ENCODE data around the gene FBXO42. TPM values are rescaled to one million over a fixed set of nuclear protein-coding genes. Genes with fewer than 3 reads are reported as not detected.

FBXO42 gene
- total RNA-seq, 2 experiments from 2014 or later = 19.7 to 23.4 TPM

DNA sequence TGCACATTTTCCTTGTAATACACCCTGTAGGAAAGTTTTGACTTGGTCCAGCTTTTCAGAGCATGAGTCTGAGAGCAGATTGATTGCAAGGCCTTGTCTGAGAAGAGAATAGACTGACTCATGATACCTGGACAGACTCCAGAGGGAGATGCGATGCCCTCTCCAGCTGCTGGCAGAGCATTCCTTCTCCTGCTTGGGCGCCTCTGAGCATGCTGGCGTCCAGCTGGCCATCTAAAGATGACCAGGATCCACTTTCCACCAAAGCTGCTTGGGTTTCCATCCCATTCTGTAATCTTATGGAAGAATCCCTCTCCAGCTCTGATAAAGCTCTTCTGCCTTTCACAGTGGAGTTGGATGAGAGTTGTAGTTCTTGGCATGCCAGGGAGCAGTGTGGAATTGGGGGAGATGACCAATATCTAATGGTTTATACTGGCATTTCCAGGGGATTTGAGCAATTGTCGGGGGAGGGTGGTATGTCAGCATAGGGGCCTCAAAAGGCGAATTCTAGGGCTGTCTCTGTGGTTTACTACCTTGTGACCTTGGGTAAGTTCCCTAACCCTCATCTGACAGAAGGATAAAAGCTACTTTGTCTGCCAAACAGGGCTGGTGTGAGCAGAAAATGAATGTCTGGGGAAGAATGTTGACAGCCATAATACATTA is 34.3 kb upstream of the FBXO42 start:
- POLR2A ChIA-PET = interaction anchor here (0.8 to 2.9 kb wide), 3 partner anchors 15 to 54 kb away, joined by 3 to 15 read pairs (median 10); partner anchors contain the start of gene NECAP2
- peak overlapping the region; percentile 60 for H3K27ac Mint-ChIP-seq
- CTCF ChIA-PET = interaction anchor here (1.0 to 1.4 kb wide), 4 partner anchors 10 to 39 kb away, joined by 3 to 5 read pairs (median 3); no protein-coding TSS in a partner anchor
- peaks cover 67% of the 10 kb centered on the region for H3K4me1 Mint-ChIP-seq (ENCODE audit: low read depth)
- H3K36me3 Mint-ChIP-seq (ENCODE audit: low read depth) = peaks cover 31% of the 10 kb centered on the region
- no peak for DNase-seq
- no peaks in the 10 kb centered on the region for H3K9me3 Mint-ChIP-seq (ENCODE audit: insufficient read depth)
- peak; percentile 58 for ATAC-seq
- H3K27me3 Mint-ChIP-seq (ENCODE audit: low read depth) = no peaks in the 10 kb centered on the region
- H3K4me3 Mint-ChIP-seq = peak overlapping the region; percentile 26

DNA sequence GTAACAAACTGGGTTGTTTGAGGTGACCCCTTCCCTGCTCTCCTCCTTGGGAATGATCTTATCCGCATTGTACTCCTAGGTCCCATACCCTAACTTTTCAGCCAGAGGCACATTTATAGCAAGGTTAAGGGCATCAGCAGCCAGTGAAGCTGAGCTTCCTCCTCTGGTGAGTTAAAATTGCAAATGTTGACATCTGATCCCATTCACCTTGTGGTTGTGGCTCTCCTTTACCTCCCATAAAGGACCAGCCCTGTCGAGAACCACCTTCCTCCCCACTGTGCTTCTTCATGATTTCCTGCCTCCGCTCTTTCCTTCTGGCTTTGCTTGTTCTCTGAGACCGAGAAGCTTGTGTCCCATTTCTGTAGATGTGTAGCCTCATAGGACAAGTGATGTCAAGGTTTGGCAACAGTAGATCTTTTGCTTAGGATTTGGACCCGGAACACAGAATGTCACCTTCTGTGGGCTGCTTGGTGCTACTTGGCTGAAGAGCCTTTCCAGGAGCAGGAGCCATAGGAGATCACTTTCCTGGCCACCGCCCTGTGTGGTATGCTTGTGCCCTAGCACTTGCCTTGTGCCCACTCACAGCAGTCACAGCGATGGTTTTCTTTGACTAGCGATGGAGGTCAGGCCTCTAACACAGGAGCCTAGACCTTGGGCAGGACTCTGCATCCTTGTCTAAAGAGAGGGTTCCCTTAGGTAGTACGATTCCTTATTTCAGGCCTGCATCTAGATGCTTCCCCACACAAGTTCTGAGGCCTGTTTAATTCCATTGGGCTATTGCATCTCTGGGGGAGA is 33.6 kb upstream of the FBXO42 start:
- no peaks in the 10 kb centered on the region for H3K27me3 Mint-ChIP-seq (ENCODE audit: low read depth)
- ATAC-seq (peak; percentile 25), DNase-seq (no peak)
- POLR2A ChIA-PET = interaction anchor here (0.8 to 2.9 kb wide), 3 partner anchors 14 to 55 kb away, joined by 3 to 15 read pairs (median 10); partner anchors contain the start of gene NECAP2
- H3K27ac Mint-ChIP-seq = peak overlapping the region; percentile 60
- no peaks in the 10 kb centered on the region for H3K9me3 Mint-ChIP-seq (ENCODE audit: insufficient read depth)
- CTCF ChIA-PET = interaction anchor here (1.3 to 1.4 kb wide), 2 partner anchors 10 to 23 kb away, joined by 3 to 5 read pairs; no protein-coding TSS in a partner anchor
- peaks cover 59% of the 10 kb centered on the region for H3K4me1 Mint-ChIP-seq (ENCODE audit: low read depth)
- H3K4me3 Mint-ChIP-seq = no peak overlapping the region
- peaks cover 27% of the 10 kb centered on the region for H3K36me3 Mint-ChIP-seq (ENCODE audit: low read depth)

DNA sequence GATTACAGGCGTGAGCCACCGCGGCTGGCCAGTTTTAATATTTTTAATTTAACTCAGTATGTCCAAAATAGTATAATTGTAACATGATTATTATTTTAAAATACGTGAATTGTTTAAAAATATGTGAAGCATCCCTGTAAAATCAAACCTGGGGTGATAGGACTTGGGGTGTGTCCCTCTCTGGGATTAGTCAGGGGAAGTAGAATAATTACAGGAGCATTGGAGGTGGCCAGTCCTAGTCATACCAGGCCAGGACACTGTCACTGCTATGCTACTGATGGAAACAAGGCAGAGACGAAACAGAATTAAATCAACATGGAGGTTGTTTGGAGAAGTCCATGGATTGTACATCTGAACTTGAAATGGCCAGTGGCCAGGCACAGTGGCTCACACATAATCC is 31.6 kb upstream of the FBXO42 start:
- ChIA-PET POLR2A (no interaction called here), CTCF (no interaction called here)
- H3K4me1 Mint-ChIP-seq (ENCODE audit: low read depth) = peaks cover 47% of the 10 kb centered on the region

DNA sequence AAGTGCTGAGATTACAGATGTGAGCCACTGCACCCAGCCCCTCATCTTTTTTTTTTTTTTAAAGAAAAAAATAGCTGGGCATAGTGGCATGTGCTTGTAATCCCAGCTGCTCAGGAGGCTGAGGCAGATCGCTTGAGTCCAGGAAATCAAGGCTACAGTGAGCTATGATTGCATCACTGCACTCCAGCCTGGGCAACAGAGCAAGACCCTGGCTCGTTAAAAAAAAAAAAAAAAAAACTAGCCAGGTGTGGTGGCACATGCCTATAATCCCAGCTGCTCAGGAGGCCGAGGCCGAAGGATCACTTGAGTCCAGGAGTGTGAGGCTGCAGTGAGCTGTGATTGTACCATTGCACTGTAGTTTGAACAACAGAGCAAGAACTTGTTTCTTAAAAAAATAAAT is 28.6 kb upstream of the FBXO42 start:
- Mint-ChIP-seq H3K4me1 (ENCODE audit: low read depth) (peaks cover 37% of the 10 kb centered on the region), H3K36me3 (ENCODE audit: low read depth) (peaks cover 22% of the 10 kb centered on the region), H3K4me3 (no peak overlapping the region), H3K9me3 (ENCODE audit: insufficient read depth) (no peaks in the 10 kb centered on the region), H3K27ac (no peak overlapping the region), H3K27me3 (ENCODE audit: low read depth) (no peaks in the 10 kb centered on the region)
- DNase-seq (no peak), ATAC-seq (no peak)
- POLR2A ChIA-PET = interaction anchor here (1.3 kb wide), 1 partner anchor 13 kb away, joined by 4 read pairs; the partner anchor contains the start of gene SZRD1
- CTCF ChIA-PET = interaction anchor here (0.7 to 1.3 kb wide), 2 partner anchors 15 to 29 kb away, joined by 3 read pairs; partner anchors contain the start of gene FBXO42

More for the DNA sequence above, 31.6 kb upstream of the FBXO42 start:
- H3K36me3 Mint-ChIP-seq (ENCODE audit: low read depth) = peaks cover 22% of the 10 kb centered on the region
- ATAC-seq (no peak), DNase-seq (no peak)
- H3K27ac Mint-ChIP-seq = peak overlapping the region; percentile 71
- no peaks in the 10 kb centered on the region for H3K27me3 Mint-ChIP-seq (ENCODE audit: low read depth)
- no peaks in the 10 kb centered on the region for H3K9me3 Mint-ChIP-seq (ENCODE audit: insufficient read depth)
- H3K4me3 Mint-ChIP-seq = no peak overlapping the region

DNA sequence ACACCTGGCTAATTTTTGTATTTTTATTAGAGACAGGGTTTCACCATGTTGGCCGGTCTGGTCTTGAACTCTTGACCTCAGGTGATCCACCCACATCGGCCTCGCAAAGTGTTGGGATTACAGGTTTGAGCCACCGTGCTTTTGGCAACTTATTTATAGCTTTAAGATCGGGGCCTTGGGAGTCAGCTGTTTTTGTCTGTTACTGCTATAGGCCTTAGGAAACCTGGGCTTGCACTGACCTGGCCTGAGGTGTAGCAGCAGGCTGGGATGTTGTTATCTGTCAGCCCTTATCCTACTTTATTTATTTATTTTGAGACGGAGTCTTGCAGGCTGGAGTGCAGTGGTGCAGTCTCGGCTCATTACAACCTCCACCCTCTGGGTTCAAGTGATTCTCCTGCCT is 26.2 kb upstream of the FBXO42 start:
- peaks cover 28% of the 10 kb centered on the region for H3K36me3 Mint-ChIP-seq (ENCODE audit: low read depth)
- no peak overlapping the region for H3K4me3 Mint-ChIP-seq
- DNase-seq (no peak), ATAC-seq (no peak)
- no peaks in the 10 kb centered on the region for H3K27me3 Mint-ChIP-seq (ENCODE audit: low read depth)
- ChIA-PET POLR2A (no interaction called here), CTCF (no interaction called here)
- no peaks in the 10 kb centered on the region for H3K9me3 Mint-ChIP-seq (ENCODE audit: insufficient read depth)
- H3K4me1 Mint-ChIP-seq (ENCODE audit: low read depth) = peaks cover 37% of the 10 kb centered on the region
- no peak overlapping the region for H3K27ac Mint-ChIP-seq

DNA sequence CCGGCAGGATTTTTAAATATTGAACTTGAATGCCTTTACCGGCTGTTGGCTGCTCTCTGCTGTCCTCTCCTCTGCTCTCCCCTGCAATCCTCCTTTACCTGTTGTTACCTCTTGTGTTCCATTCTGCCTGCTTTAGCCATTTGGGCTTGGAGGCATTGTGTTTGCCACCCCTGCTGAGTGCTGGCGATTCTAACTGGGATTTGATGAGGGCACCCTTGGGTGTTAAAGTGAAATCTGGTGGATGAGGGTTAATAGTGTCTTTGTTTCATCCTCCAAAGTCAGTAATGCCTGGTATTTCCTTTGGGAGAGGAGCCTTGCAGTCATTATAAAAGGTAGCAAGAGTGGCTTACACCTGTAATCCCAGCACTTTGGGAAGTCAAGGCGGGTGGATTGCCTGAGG is 24.7 kb upstream of the FBXO42 start:
- DNase-seq = no peak
- CTCF ChIA-PET = interaction anchor here (2.8 kb wide), 1 partner anchor 63 kb away, joined by 9 read pairs; the partner anchor contains the start of gene NECAP2
- POLR2A ChIA-PET = interaction anchor here (0.7 to 1.8 kb wide), 2 partner anchors 9 to 13 kb away, joined by 3 to 7 read pairs; no protein-coding TSS in a partner anchor
- no peaks in the 10 kb centered on the region for H3K27me3 Mint-ChIP-seq (ENCODE audit: low read depth)
- no peaks in the 10 kb centered on the region for H3K9me3 Mint-ChIP-seq (ENCODE audit: insufficient read depth)
- H3K4me3 Mint-ChIP-seq = no peak overlapping the region
- H3K27ac Mint-ChIP-seq = no peak overlapping the region
- ATAC-seq = no peak
- peaks cover 34% of the 10 kb centered on the region for H3K36me3 Mint-ChIP-seq (ENCODE audit: low read depth)
- peaks cover 46% of the 10 kb centered on the region for H3K4me1 Mint-ChIP-seq (ENCODE audit: low read depth)

DNA sequence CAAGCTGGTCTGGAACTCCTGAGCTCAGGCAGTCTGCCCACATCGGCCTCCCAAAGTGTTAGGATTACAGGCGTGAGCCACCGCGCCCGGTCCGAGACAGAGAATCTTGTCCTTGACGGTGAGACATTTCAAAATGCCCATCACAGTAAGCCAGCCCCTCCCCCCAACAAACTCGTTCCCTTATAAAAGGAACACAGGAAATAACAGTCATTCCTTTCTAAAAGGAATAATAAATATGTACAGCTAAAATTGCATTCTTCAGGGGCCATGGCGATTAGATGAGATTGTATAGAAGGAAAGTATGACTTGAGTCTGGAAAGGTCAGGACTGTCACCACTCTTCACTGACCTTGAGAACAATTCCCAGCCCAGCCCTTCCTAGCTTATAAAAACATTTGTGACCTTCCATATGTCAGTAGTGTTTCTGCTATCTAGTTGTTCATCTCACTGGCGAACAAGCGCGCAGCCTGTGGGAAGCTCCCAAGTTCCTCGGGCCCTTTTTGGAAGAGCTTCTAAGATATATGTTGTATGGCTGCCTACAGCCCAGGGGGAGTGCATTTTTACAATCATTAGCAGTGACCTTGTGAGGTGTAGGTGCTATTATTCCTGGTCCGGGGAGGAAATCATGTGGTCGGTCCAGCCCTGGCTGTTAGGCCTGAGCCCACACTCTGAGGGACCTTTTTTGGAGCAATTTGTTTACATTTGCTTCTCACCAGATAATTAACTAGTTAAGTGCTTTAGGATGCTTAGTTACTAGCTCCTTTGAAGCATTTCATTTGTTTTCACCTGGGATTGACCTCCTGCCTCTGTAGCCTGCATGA is 23.5 kb upstream of the FBXO42 start:
- ATAC-seq (no peak), DNase-seq (no peak)
- Mint-ChIP-seq H3K27ac (peak overlapping the region; percentile 13), H3K36me3 (ENCODE audit: low read depth) (peaks cover 39% of the 10 kb centered on the region), H3K27me3 (ENCODE audit: low read depth) (no peaks in the 10 kb centered on the region), H3K9me3 (ENCODE audit: insufficient read depth) (no peaks in the 10 kb centered on the region), H3K4me3 (no peak overlapping the region), H3K4me1 (ENCODE audit: low read depth) (peaks cover 58% of the 10 kb centered on the region)
- POLR2A ChIA-PET = interaction anchor here (0.6 to 1.8 kb wide), 4 partner anchors 8 to 65 kb away, joined by 3 to 7 read pairs (median 4); partner anchors contain the start of gene FBXO42
- CTCF ChIA-PET = interaction anchor here (0.6 to 2.8 kb wide), 4 partner anchors 8 to 311 kb away, joined by 3 to 9 read pairs (median 4); partner anchors contain the start of gene NECAP2

DNA sequence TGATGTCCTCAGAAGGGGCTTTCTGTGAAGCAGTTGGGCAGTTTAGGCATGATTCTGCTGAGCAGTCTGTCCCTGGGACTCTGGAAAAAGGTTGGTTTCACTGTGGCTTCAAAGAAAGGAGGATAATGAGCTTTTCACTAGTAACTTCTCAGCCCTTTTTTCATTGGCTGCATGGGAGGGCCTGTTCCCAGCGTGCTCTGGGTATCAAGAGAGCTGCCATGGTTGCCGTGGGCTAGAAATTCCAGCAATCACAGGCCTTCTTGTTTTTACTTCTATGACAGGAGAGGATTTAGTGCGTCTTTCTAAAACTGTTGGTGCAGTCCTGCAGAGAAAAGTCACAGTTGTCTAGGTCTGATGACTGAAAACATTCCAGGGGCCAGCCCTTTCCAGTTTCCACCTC is 22.0 kb upstream of the FBXO42 start:
- peaks cover 69% of the 10 kb centered on the region for H3K4me1 Mint-ChIP-seq (ENCODE audit: low read depth)
- H3K36me3 Mint-ChIP-seq (ENCODE audit: low read depth) = peaks cover 38% of the 10 kb centered on the region
- no peak for ATAC-seq
- no peak overlapping the region for H3K4me3 Mint-ChIP-seq
- ChIA-PET CTCF (interaction anchor here (0.8 to 2.0 kb wide), 2 partner anchors 11 to 17 kb away, joined by 3 to 5 read pairs; no protein-coding TSS in a partner anchor), POLR2A (interaction anchor here (0.6 to 1.3 kb wide), 3 partner anchors 46 to 66 kb away, joined by 3 to 5 read pairs (median 4); partner anchors contain the start of gene NECAP2)
- H3K27ac Mint-ChIP-seq = peak overlapping the region; percentile 41
- no peaks in the 10 kb centered on the region for H3K27me3 Mint-ChIP-seq (ENCODE audit: low read depth)
- no peaks in the 10 kb centered on the region for H3K9me3 Mint-ChIP-seq (ENCODE audit: insufficient read depth)
- DNase-seq = no peak

DNA sequence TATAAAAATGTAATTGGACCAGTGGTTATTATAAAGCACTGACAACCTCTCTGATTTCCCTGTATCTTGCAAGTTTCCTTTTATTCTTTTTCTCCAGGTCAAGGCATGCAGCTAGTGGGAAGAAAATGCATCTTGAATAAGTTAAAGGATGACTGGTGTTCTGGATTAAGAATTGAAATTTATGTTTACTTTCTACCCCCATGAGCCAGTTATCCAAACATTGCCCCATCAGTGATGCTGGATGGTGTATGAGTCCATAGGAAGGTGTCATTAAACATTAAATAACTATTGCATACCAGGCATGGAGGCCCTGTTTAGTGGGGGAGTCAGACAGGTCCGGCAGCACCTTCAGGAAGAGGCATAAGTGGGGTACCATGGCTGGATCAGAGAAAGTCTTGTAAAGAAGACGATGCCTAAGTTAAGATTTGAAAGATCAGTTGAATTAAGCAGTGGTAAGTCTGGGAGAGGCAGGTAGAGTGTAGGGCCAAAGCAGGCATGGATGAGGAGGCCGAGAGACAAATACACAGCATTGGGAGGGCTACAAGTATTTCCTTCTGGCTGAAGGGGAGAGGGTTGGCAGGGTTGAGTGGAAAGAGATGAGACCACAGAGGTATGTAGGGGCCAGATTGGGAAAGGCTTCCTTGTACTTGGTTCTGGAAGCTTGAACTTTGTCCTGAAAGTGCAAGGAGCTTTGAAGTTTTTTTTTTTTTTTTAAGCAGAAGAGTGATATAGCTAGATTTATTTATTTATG is 20.4 kb upstream of the FBXO42 start:
- POLR2A ChIA-PET = interaction anchor here (0.7 to 1.4 kb wide), 3 partner anchors 14 to 68 kb away, joined by 3 to 6 read pairs (median 3); partner anchors contain the start of gene NECAP2
- Mint-ChIP-seq H3K27ac (peak overlapping the region; percentile 82), H3K36me3 (ENCODE audit: low read depth) (peaks cover 49% of the 10 kb centered on the region), H3K9me3 (ENCODE audit: insufficient read depth) (no peaks in the 10 kb centered on the region), H3K4me3 (peak overlapping the region; percentile 61), H3K4me1 (ENCODE audit: low read depth) (peaks cover 74% of the 10 kb centered on the region), H3K27me3 (ENCODE audit: low read depth) (no peaks in the 10 kb centered on the region)
- no peak for DNase-seq
- ATAC-seq = no peak
- CTCF ChIA-PET = interaction anchor here (0.7 to 1.3 kb wide), 4 partner anchors 10 to 294 kb away, joined by 3 to 4 read pairs (median 3); no protein-coding TSS in a partner anchor

DNA sequence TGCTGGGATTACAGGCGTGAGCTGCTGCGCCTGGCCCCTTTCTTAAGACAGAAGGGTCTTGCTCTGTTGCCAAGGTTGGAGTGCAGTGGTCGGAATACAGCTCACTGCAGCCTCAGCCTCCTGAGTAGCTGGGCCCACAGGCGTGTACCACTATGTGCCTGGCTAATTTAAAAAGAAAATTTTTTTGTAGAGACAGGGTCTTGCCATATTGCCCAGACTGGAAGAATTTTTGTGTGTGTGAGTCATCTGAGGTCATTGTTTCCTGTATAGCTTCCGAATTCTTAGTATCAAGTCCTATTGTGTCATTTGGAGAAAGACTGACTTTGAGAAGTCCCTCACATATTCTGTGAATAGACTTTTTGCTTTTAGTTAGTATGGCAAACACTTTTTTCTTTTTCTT is 19.4 kb upstream of the FBXO42 start:
- CTCF ChIA-PET = interaction anchor here (0.8 kb wide), 1 partner anchor 68 kb away, joined by 3 read pairs; no protein-coding TSS in a partner anchor
- POLR2A ChIA-PET = interaction anchor here (0.5 to 1.4 kb wide), 3 partner anchors 15 to 132 kb away, joined by 3 to 6 read pairs (median 3); partner anchors contain the start of gene NECAP2
- H3K27me3 Mint-ChIP-seq (ENCODE audit: low read depth) = no peaks in the 10 kb centered on the region
- DNase-seq (peak; percentile 31), ATAC-seq (peak; percentile 2)
- H3K4me1 Mint-ChIP-seq (ENCODE audit: low read depth) = peaks cover 69% of the 10 kb centered on the region
- peak overlapping the region; percentile 82 for H3K27ac Mint-ChIP-seq
- H3K36me3 Mint-ChIP-seq (ENCODE audit: low read depth) = peaks cover 46% of the 10 kb centered on the region
- H3K9me3 Mint-ChIP-seq (ENCODE audit: insufficient read depth) = no peaks in the 10 kb centered on the region
- H3K4me3 Mint-ChIP-seq = peak overlapping the region; percentile 61

All from activated CD8-positive, alpha-beta T cell treated with anti-CD3 and anti-CD28 coated beads, Interleukin-2, amount 10 ng/mL, durations not matched to agents 7 days and 5 days (primary cell).